ENCODE measurements around the gene PKIG.
A peak's percentile ranks its signal among the peaks of the same experiment; 100 is the strongest.

Gene PKIG

GRCh38 chr20:44597516-44597915 lies 15.1 kb downstream of the PKIG start:
- DNase-seq = no peak

DNA sequence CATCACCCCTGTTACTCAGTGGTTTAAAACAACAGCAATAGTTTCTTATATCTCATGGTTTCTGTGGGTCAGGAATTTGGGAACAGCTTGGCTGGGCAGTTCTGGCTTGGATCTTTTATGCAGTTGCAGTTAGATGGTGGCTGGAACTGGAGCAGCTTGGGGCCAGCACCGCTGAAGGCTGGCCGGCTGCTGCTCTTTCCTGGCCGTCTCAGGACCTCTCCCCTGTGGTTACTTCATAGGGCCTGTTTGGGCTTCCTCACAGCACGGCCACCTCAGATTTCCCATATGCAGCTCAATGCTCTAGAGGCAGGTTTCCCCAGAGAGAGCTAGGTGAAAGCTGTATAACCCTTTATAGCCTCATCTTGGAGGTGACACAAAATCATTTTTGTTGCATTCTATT lies 15.6 kb downstream of the PKIG start:
- DNase-seq = no peak

DNA sequence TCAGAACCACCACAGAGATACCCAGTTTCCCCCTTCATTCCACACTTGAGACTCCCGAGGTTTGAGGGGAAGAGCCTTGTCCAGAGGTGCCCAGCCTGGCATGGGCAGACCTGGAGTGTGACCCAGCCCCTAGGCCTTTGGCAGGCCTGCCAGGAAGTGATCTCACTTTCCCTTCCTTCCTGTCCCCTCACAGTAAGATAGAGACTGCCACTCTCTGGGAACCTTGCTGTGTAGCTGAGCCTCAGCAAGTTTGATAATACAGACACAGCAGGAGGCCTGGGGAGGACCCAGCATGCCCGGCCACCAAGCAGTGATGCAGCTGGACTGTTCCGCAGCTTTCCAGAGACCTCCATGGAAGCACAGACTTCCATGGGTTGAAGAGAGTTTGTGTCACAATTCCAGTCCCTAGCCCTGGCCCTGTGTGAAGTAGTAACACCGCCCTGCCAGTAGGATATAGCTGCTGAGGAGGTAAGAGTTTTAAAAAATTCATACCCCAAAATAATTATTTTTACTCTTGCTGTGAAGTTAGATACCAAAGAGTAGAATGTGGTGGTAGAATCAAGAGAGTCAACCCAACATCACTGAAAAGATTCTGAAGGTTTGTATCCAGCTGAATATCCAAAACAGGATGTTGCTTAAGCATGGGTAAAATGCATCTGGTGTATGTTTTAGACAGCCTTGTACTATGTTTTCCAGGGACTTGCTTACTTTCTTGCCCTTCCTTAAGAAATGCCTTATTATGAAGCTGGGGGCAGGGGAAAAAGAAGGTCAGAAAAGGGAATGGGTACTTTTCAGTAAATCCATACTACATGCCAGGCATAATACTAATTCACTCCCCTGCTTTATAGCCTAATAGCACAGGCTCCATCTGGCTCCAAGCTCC lies 16.3 kb downstream of the PKIG start:
- DNase-seq = no peak

- no peak for DNase-seq
Observed at GRCh38 chr20:44599715-44600114, 17.3 kb downstream of the PKIG start.

DNA sequence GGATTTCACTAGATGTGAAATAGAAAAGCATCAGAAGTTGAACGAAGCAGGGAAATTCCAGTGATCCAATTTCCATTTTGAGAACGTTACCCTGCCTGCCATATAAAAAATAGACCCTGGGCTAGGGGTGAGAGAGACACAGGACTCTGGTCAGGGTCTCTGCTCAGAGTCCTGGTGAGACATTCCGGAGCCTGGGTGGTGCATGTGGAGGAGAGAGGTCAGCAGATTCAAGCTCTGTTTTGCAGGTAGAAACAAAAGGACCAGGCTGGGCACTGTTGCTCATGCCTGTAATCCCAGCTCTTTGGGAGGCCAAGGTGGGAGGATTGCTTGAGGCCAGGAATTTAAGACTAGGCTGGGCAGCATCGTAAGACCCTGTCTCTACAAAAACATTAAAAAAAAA lies 17.9 kb downstream of the PKIG start:
- no peak for DNase-seq

DNA sequence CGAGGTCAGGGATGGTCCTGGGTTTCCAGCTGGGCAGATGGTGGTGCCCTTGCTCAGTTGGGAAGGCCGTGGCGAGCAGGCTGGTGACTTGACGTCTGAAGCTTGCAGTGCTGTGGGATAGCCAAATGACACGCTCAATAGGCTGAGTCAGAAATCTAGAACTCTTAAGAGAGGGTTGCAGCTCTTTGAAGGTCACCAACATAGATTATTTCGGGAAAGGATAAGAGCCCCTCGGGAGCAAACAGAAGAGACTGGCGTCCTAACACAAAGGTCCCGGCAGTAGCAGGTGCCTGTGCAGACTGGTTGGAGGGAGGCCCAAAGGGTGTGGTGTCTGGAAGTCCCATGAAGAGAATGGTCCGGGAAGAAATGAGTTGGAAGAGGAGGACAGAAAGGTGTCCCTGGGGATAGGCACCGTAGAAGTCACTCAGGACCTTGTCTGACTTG lies 18.4 kb downstream of the PKIG start:
- DNase-seq = no peak

- no peak for DNase-seq
Observed at GRCh38 chr20:44601236-44601671, 18.9 kb downstream of the PKIG start.

- no peak for DNase-seq
Observed at GRCh38 chr20:44601801-44602204, 19.4 kb downstream of the PKIG start.

- no peak for DNase-seq
Observed at GRCh38 chr20:44603327-44603726, 20.9 kb downstream of the PKIG start.

GRCh38 chr20:44606725-44607441 lies 24.5 kb downstream of the PKIG start:
- DNase-seq = no peak

DNA sequence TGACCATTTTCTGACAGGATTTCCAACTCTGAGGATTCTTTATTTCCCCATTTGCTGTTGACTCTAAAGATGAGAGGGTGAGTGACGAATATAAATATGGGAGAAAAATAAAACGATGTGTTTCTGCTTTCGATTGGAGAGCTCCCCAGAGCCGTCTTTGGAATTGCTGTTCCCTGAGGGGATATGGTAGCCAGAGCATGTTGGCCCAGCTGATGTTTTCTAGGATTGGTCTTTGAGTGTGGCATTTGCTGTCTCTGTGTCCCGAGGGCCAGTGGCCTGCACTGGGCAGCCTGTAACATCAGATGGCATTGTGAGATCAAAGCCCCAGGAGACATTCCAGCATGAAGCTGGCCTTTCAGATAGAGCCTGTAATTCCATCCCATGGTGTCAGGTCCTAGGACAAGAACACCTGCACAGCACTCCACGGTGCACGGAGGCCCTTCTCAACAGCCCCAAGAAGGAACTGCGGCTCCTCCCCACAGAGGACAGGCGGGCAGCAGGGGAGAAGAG lies 26.7 kb downstream of the PKIG start:
- no peak for DNase-seq

- peak; percentile 92 for DNase-seq
Observed at GRCh38 chr20:44609516-44610312, 27.3 kb downstream of the PKIG start.

- DNase-seq = no peak
Observed at GRCh38 chr20:44610313-44610962, 28.1 kb downstream of the PKIG start.

DNA sequence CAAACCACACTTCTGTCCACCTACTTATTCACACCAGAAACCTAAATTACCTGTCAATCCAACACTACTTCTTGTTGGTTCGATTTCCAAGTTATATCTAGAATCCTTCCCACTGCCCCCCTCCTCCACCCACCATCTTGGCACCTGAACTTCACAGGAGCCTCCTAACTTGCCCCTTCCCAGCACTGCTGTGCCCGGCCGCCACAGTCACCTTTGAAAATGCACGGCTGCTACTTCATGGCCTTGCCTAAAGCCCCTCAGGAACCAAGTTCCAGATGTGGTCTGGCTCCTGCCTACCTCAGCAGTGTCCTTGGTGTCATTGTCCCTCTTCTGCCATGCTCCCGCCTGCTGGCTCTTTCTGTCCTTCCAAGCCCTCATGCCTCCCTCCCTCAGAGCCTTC lies 31.2 kb downstream of the PKIG start:
- DNase-seq = no peak

DNA sequence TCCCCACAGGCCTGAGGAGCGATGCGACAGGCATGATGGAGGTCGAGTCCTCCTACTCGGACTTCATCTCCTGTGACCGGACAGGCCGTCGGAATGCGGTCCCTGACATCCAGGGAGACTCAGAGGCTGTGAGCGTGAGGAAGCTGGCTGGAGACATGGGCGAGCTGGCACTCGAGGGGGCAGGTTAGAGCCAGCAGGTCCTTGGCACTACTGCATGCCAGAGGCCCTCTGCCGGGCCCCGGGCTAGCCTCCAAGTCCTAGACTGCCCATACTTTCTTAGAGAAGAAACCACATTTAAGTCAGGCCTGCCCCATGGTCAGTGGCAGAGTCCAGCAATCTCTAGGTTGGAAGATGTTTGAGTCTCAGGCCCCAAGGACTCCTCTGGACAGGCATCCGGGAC lies 32.1 kb downstream of the PKIG start:
- no peak for DNase-seq

DNA sequence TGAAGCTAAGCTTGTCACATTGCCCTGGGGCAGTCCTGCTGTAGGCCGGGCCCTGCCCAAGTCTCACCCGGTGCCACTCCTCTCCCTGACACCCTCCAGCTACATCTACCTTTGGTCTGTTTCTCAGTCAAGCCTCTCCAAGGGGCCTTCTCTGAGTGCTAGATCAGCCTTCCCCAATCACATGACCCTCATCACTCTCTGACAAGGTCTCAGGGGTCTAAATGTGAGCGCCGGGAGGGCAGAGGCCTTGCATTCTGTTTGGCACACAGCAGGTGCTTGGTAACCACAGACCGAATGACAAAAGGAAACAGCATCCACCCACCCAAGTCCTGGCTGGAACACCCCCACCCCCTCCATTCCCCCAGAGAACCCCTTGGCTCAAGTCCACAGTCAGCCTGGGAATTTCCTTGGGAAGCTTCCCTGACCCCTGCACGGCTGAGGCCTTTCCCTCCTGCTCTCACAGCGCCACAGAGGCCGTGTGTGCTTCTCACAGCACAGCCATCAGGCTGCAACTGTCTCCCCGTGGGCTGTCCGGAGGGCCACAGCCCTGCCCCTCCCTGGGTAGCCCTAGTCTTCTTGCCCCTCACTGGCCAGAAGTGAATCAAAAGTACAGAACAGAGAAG lies 32.9 kb downstream of the PKIG start:
- no peak for DNase-seq

- no peak for DNase-seq
Observed at GRCh38 chr20:44615876-44616603, 33.7 kb downstream of the PKIG start.

GRCh38 chr20:44616604-44616964 lies 34.2 kb downstream of the PKIG start:
- no peak for DNase-seq

GRCh38 chr20:44618318-44618731 lies 35.9 kb downstream of the PKIG start:
- DNase-seq = no peak

DNA sequence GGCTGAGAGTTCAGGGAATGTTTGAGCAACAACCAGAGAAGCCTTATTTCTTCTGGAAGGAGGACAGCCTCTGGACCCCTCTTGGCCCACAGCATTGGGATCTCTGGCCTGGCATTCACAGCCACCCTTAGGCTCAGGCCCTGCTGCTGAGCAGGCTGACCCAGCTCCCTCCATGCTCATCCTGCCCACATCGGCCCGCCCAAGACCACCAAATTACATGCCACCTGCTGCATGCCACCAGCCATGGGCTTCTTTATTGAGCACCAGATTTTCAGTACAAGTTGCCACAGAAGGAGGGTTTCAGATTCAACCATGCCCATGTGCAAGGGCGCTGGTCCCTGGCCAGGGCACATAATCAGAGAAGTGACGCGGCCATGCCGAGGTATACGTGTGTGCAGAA lies 36.9 kb downstream of the PKIG start:
- no peak for DNase-seq

DNA sequence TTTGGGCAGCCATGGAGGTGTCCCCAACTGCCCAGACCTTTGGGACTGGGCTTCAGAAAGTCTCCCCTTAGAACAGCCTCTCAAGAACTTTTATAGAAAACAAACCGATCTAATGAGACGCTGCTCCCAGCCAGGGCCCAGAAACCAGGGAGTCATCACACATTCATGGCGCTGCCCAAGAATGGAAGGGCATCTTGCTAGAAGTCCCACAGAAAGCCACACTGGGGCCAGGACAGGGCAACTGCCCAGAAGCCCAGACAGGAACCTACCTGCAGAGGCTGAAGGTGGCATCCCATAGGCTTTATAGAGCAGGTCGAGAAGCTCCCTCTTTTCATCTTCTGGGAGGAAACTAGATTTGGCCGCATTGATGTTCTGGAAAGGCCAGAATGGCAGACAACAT lies 37.7 kb downstream of the PKIG start:
- no peak for DNase-seq

DNA sequence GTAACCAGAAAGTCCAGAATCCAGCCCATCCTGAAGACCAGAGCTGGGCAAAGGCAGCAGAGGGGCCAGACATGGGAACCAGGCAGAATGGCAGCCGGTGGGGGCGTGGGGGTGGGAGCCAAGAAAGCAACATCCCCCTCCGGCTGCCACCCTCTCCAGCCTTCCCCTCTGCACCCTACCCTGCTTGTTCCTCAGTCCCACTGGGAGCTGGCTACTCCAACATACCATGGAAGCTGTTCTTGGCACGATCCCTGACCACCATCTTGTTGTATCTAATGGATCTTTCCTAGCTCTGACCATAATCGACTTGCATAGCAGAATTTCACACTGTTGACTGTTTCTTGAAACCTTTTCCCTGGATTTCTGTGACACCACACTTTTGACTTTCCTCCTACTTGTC lies 38.9 kb downstream of the PKIG start:
- no peak for DNase-seq
